CD4-positive, alpha-beta T cell (primary cell): ENCODE results near the gene ANO9. TPM values are rescaled to one million over a fixed set of nuclear protein-coding genes. Genes with fewer than 3 reads are reported as not detected.

Experiments used
- ATAC-seq: fragments of 200-7000 bp; cut with Tn5 transposase; one replicate; pipeline ENCODE4 v1.10.0; 2022; ENCODE audit warnings: mild to moderate bottlenecking; ENCODE audit not compliant: poor library complexity
- CTCF ChIA-PET: fragments of 350-600 bp; sonication (Branson Sonifier 250); formaldehyde crosslinking; loops from one replicate; lab custom pipeline; 2021; ENCODE audit warnings: antibody characterized with exemption, inconsistent platforms; lab: Charles Lee
- POLR2A ChIA-PET: fragments of 350-600 bp; sonication (Branson Sonifier 250); formaldehyde crosslinking; loops from one replicate; lab custom pipeline; 2021; ENCODE audit warnings: antibody characterized with exemption, inconsistent platforms; lab: Charles Lee
- DNase-seq, 14 experiments: peaks; one replicate each; pipeline ENCODE4 v3.0.0-alpha.2; 2013 to 2020; ENCODE audit warnings: mixed read lengths in 2 of 14
- H3K27ac ChIP-seq, 2 donors: one replicate each; pipeline versions ENCODE4 v1.5.1 to v1.7.0; 2013; ENCODE audit warnings: low read length in 2 of 2, low read depth in 1 of 2, mild to moderate bottlenecking in 1 of 2
- H3K27me3 ChIP-seq, 2 experiments: 1 replicate in 1 of 2; 2 replicates in 1 of 2; pipeline versions ENCODE4 v1.6.1 to v1.7.0; 2013; ENCODE audit warnings: low read length in 2 of 2, control low read depth in 1 of 2, mild to moderate bottlenecking in 1 of 2, moderate library complexity in 1 of 2; ENCODE audit not compliant: insufficient read depth in 2 of 2, control insufficient read depth in 1 of 2
- H3K36me3 ChIP-seq: one replicate; pipeline ENCODE4 v1.6.1; 2013; ENCODE audit warnings: low read length, control low read depth; ENCODE audit not compliant: insufficient read depth
- H3K4me1 ChIP-seq: one replicate; pipeline ENCODE4 v1.6.1; 2013; ENCODE audit warnings: low read length, control low read depth; ENCODE audit not compliant: insufficient read depth
- H3K4me3 ChIP-seq: one replicate; pipeline ENCODE4 v1.5.1; 2013; ENCODE audit warnings: mild to moderate bottlenecking, low read length, moderate library complexity
- H3K9me3 ChIP-seq, 2 experiments: 1 replicate in 1 of 2; 2 replicates in 1 of 2; pipeline versions ENCODE4 v1.6.1 to v1.7.0; 2013; ENCODE audit warnings: low read length in 2 of 2, mild to moderate bottlenecking in 2 of 2, control low read depth in 1 of 2, moderate library complexity in 1 of 2; ENCODE audit not compliant: control insufficient read depth in 1 of 2, insufficient read depth in 1 of 2
- H3K27ac Mint-ChIP-seq: one replicate; pipeline ENCODE4 v1.8.0; 2020; ENCODE audit warnings: mixed read lengths
- H3K27me3 Mint-ChIP-seq: one replicate; pipeline ENCODE4 v1.8.0; 2021; ENCODE audit warnings: mixed read lengths
- H3K36me3 Mint-ChIP-seq: one replicate; pipeline ENCODE4 v1.8.0; 2021; ENCODE audit warnings: low read depth, mixed read lengths
- H3K4me1 Mint-ChIP-seq: one replicate; pipeline ENCODE4 v1.8.0; 2021; ENCODE audit warnings: low read depth, mixed read lengths
- H3K4me3 Mint-ChIP-seq: one replicate; pipeline ENCODE4 v1.8.0; 2020; ENCODE audit warnings: mild to moderate bottlenecking, mixed read lengths
- H3K9me3 Mint-ChIP-seq: one replicate; pipeline ENCODE4 v1.8.0; 2020; ENCODE audit warnings: mixed read lengths
- intact Hi-C, 2 experiments: fragments of 100-400 bp; cut with DNase I in 1 of 2; cut with micrococcal nuclease in 1 of 2; formaldehyde crosslinking; loops; one replicate each; pipeline versions ENCODE4 v1.15.1 to v1.9.0; 2023 to 2025; cut with DNase I, micrococcal nuclease
- total RNA-seq, 174 experiments: library from RNA in 2 of 174; stranded (reverse) in 2 of 174; gene quantifications; one replicate each; pipeline ENCODE4 v1.2.3 and lab custom pipeline; 2021 to 2026
- TF ChIP-seq, protein P1 (sequence below): fragments of 200-600 bp; IDR thresholded peaks from one replicate; pipeline ENCODE4 v1.8.0; 2022; ENCODE audit warnings: antibody characterized with exemption, mild to moderate bottlenecking

Gene ANO9
- total RNA-seq, 2 experiments from 2014 or later, result 109 to 114 TPM

DNA sequence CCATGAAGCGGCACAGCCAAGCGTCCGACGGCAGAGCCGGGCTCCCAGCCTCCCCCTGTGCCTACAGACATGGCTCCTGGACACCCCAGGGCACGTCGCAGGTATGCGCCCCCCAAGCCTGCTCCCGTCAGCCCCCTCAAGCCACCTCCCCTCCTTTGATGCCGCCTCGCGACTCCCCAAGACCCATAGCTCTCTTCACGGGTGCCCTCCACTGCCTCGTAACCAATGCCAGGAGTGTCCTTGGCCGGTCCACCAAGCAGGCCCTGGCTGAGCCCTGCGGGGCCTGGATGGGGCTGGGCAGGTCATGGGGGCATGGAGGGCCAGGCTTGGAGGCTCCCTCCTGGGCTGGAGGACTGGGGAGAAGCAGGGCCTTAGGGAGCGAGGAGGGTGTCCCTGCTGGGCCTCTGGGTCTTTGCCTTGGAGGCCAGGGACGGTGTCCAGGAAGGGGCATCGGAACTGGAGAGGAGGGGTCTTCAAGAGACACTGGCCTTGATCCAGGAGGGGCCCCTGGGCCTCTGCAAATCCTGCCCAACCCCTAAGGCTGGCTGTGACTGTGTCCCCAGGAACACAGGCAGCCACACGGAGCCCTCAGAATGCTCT is 9.2 kb downstream of the ANO9 start:
- Mint-ChIP-seq H3K27me3 (no peaks in the 10 kb centered on the region), H3K9me3 (no peaks in the 10 kb centered on the region), H3K36me3 (peaks cover 9% of the 10 kb centered on the region), H3K4me1 (peaks cover 6% of the 10 kb centered on the region), H3K4me3 (no peak overlapping the region), H3K27ac (no peak overlapping the region)
- TF ChIP-seq, protein P1, sequence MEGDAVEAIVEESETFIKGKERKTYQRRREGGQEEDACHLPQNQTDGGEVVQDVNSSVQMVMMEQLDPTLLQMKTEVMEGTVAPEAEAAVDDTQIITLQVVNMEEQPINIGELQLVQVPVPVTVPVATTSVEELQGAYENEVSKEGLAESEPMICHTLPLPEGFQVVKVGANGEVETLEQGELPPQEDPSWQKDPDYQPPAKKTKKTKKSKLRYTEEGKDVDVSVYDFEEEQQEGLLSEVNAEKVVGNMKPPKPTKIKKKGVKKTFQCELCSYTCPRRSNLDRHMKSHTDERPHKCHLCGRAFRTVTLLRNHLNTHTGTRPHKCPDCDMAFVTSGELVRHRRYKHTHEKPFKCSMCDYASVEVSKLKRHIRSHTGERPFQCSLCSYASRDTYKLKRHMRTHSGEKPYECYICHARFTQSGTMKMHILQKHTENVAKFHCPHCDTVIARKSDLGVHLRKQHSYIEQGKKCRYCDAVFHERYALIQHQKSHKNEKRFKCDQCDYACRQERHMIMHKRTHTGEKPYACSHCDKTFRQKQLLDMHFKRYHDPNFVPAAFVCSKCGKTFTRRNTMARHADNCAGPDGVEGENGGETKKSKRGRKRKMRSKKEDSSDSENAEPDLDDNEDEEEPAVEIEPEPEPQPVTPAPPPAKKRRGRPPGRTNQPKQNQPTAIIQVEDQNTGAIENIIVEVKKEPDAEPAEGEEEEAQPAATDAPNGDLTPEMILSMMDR, result no peak
- no peak overlapping the region for H3K27ac ChIP-seq
- intact Hi-C loops, result no loop called here
- ChIA-PET POLR2A (no interaction called here), CTCF (no interaction called here)
- H3K9me3 ChIP-seq, result no peaks in the 10 kb centered on the region
- peaks cover 25% of the 10 kb centered on the region for H3K36me3 ChIP-seq
- H3K4me1 ChIP-seq, result peaks cover 6% of the 10 kb centered on the region
- no peaks in the 10 kb centered on the region for H3K27me3 ChIP-seq
- no peak overlapping the region for H3K4me3 ChIP-seq
- no peak for ATAC-seq
- no peak for DNase-seq

DNA sequence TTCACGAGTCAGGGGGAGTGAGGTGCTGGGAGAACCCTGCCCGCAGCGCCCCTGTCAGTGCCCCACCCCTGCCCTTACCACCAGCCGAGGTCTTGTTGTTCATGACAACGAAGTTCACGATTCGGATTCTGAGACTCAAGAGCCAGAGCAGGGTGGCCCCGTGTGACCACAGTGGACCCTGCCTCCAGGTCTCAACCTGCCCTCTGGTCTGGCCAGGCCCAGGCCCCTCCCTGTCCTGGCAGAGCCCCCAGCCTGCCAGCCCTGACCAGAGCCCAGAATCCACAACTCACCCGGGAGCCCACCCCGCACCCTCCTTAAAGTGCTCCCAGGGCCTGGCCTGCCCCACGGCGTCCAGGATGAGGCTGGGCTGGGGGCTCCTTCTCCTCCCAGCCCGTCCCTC is 9.9 kb downstream of the ANO9 start:
- POLR2A ChIA-PET, result no interaction called here
- Histone ChIP-seq H3K4me3 (no peak overlapping the region), H3K27ac (no peak overlapping the region), H3K9me3 (no peaks in the 10 kb centered on the region), H3K4me1 (no peaks in the 10 kb centered on the region), H3K36me3 (peaks cover 29% of the 10 kb centered on the region), H3K27me3 (no peaks in the 10 kb centered on the region)
- TF ChIP-seq, protein P1, result no peak
- intact Hi-C loops, result no loop called here
- Mint-ChIP-seq H3K27ac (no peak overlapping the region), H3K27me3 (no peaks in the 10 kb centered on the region), H3K4me1 (no peaks in the 10 kb centered on the region), H3K4me3 (no peak overlapping the region), H3K9me3 (no peaks in the 10 kb centered on the region), H3K36me3 (peaks cover 12% of the 10 kb centered on the region)
- ATAC-seq, result no peak
- no peak for DNase-seq
- CTCF ChIA-PET, result no interaction called here

DNA sequence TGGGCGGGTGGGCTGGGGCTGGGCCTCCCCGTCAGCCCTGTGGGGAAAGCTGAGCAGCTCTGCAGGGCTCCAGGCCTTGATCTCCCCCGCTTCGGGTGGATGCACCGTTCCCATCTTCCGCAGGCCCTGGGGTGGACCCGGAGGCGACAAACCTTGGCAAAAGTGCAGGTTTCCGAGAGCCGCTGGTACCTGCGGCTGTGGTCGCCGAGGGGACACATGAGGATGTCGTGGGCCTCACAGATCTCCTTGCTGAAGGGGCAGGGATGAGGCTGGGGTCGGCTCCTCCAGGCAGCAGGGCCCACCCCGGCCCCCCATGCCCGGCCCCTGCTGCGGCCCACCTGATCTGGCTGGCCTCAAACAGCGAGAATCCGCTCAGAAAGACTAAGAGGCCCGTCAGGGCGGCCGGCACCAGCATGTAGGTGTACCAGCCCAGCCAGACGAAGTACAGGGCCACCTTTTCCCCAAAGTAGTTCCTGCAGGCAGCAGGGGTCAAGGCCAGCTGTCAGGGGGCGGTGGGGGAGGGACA is 11.8 kb downstream of the ANO9 start:
- Histone ChIP-seq H3K27ac (no peak overlapping the region), H3K27me3 (no peaks in the 10 kb centered on the region), H3K4me1 (no peaks in the 10 kb centered on the region), H3K4me3 (no peak overlapping the region), H3K36me3 (peaks cover 29% of the 10 kb centered on the region), H3K9me3 (no peaks in the 10 kb centered on the region)
- DNase-seq (no peak), ATAC-seq (no peak)
- POLR2A ChIA-PET, result no interaction called here
- intact Hi-C loops, result no loop called here
- Mint-ChIP-seq H3K36me3 (peaks cover 18% of the 10 kb centered on the region), H3K9me3 (no peaks in the 10 kb centered on the region), H3K27ac (no peak overlapping the region), H3K4me3 (no peak overlapping the region), H3K4me1 (no peaks in the 10 kb centered on the region), H3K27me3 (no peaks in the 10 kb centered on the region)
- TF ChIP-seq, protein P1, result no peak
- CTCF ChIA-PET, result no interaction called here
